HG03442 (cell line): ENCODE data around the gene SCAMP4.
"Not testable (repeated sequence)": the region's sequence is repeated elsewhere in the genome, so short reads cannot be mapped to it uniquely, and the experiment has no call there.

Experiments
- ATAC-seq: cut with Tn5 transposase; IDR thresholded peaks from one replicate; pipeline ENCODE4 v1.9.1; 2021; ENCODE audit warnings: mild to moderate bottlenecking, moderate library complexity; ENCODE audit not compliant: unreplicated experiment

The SCAMP4 gene

GRCh38 chr19:1882786-1883692 lies 22.2 kb upstream of the SCAMP4 start:
- ATAC-seq = no peak

GRCh38 chr19:1883784-1884183 lies 21.4 kb upstream of the SCAMP4 start:
- ATAC-seq = no peak

GRCh38 chr19:1884291-1884718 lies 20.9 kb upstream of the SCAMP4 start:
- ATAC-seq = no peak

- ATAC-seq = peak; percentile 10
Measured at GRCh38 chr19:1884719-1885334, 20.4 kb upstream of the SCAMP4 start.

GRCh38 chr19:1885398-1886119 lies 19.6 kb upstream of the SCAMP4 start, which contains the start of gene ABHD17A:
ABHD17A (minus strand) TSS chr19:1885496; CDS start chr19:1881566, 3,930 bp downstream.
- peak; percentile 74 for ATAC-seq

- ATAC-seq = not testable (repeated sequence)
Measured at GRCh38 chr19:1886360-1886759, 18.8 kb upstream of the SCAMP4 start.

GRCh38 chr19:1888385-1888784 lies 16.8 kb upstream of the SCAMP4 start:
- no peak for ATAC-seq

GRCh38 chr19:1889907-1890306 lies 15.3 kb upstream of the SCAMP4 start:
- no peak for ATAC-seq

GRCh38 chr19:1893791-1894190 lies 11.4 kb upstream of the SCAMP4 start:
- no peak for ATAC-seq

- ATAC-seq = no peak
Measured at GRCh38 chr19:1896508-1896907, 8.7 kb upstream of the SCAMP4 start.

- ATAC-seq = no peak
Measured at GRCh38 chr19:1901940-1902404, 3.2 kb upstream of the SCAMP4 start.

- ATAC-seq = no peak
Measured at GRCh38 chr19:1902923-1903322, 2.3 kb upstream of the SCAMP4 start.

- ATAC-seq = peak; percentile 6
Measured at GRCh38 chr19:1904860-1905109, 414 bp upstream of the SCAMP4 start.

- no peak for ATAC-seq
Measured at GRCh38 chr19:1905863-1906375, 720 bp downstream of the SCAMP4 start.

- ATAC-seq = no peak
Measured at GRCh38 chr19:1906985-1907562, 1.9 kb downstream of the SCAMP4 start.

- no peak for ATAC-seq
Measured at GRCh38 chr19:1907563-1908363, 2.6 kb downstream of the SCAMP4 start.

- ATAC-seq = no peak
Measured at GRCh38 chr19:1908364-1908678, 3.1 kb downstream of the SCAMP4 start.

- no peak for ATAC-seq
Measured at GRCh38 chr19:1909761-1910080, 4.5 kb downstream of the SCAMP4 start.

- ATAC-seq = no peak
Measured at GRCh38 chr19:1910177-1910576, 5.0 kb downstream of the SCAMP4 start.

GRCh38 chr19:1911098-1911497 lies 5.9 kb downstream of the SCAMP4 start:
- no peak for ATAC-seq

GRCh38 chr19:1911995-1912394 lies 6.8 kb downstream of the SCAMP4 start:
- ATAC-seq = no peak
